ENCODE measurements around the gene NCK2.
A peak's percentile ranks its signal among the peaks of the same experiment; 100 is the strongest.

Gene NCK2

GRCh38 chr2:105866216-105867185, 121.8 kb downstream of the NCK2 start:
- no peak for DNase-seq (ENCODE audit: insufficient read length, low spot score)
- TF ChIP-seq POLR2A (IDR thresholded peaks at IDR 0.05; ENCODE audit: low read depth, low read length): no peak
- FAIRE-seq: no peak

- TF ChIP-seq POLR2A (IDR thresholded peaks at IDR 0.05; ENCODE audit: low read depth, low read length): no peak
- DNase-seq (ENCODE audit: insufficient read length, low spot score) (no peak), FAIRE-seq (no peak)
Measured at GRCh38 chr2:105867587-105867986, 122.9 kb downstream of the NCK2 start.

- no peak for FAIRE-seq
- no peak for TF ChIP-seq POLR2A (IDR thresholded peaks at IDR 0.05; ENCODE audit: low read depth, low read length)
- DNase-seq (ENCODE audit: insufficient read length, low spot score): no peak
Measured at GRCh38 chr2:105868060-105868459, 123.3 kb downstream of the NCK2 start.

GRCh38 chr2:105869341-105869740, 124.6 kb downstream of the NCK2 start:
- FAIRE-seq (no peak), DNase-seq (ENCODE audit: insufficient read length, low spot score) (no peak)
- no peak for TF ChIP-seq POLR2A (IDR thresholded peaks at IDR 0.05; ENCODE audit: low read depth, low read length)

- FAIRE-seq: no peak
- no peak for DNase-seq (ENCODE audit: insufficient read length, low spot score)
- TF ChIP-seq POLR2A (IDR thresholded peaks at IDR 0.05; ENCODE audit: low read depth, low read length): no peak
Measured at GRCh38 chr2:105870062-105870461, 125.3 kb downstream of the NCK2 start.

- DNase-seq (ENCODE audit: insufficient read length, low spot score) (no peak), FAIRE-seq (no peak)
- TF ChIP-seq POLR2A (IDR thresholded peaks at IDR 0.05; ENCODE audit: low read depth, low read length): no peak
Measured at GRCh38 chr2:105870858-105871257, 126.1 kb downstream of the NCK2 start.

GRCh38 chr2:105872142-105872728, 127.5 kb downstream of the NCK2 start:
- FAIRE-seq: no peak
- no peak for DNase-seq (ENCODE audit: insufficient read length, low spot score)
- no peak for TF ChIP-seq POLR2A (IDR thresholded peaks at IDR 0.05; ENCODE audit: low read depth, low read length)

- no peak for TF ChIP-seq POLR2A (IDR thresholded peaks at IDR 0.05; ENCODE audit: low read depth, low read length)
- FAIRE-seq (no peak), DNase-seq (ENCODE audit: insufficient read length, low spot score) (no peak)
Measured at GRCh38 chr2:105872830-105873229, 128.1 kb downstream of the NCK2 start.

- TF ChIP-seq POLR2A (IDR thresholded peaks at IDR 0.05; ENCODE audit: low read depth, low read length): no peak
- DNase-seq (ENCODE audit: insufficient read length, low spot score): peak; percentile 20
- no peak for FAIRE-seq
Measured at GRCh38 chr2:105873281-105873680, 128.6 kb downstream of the NCK2 start.

GRCh38 chr2:105873721-105874120, 129.0 kb downstream of the NCK2 start:
- DNase-seq (ENCODE audit: insufficient read length, low spot score) (peak; percentile 90), FAIRE-seq (peak; percentile 81)
- no peak for TF ChIP-seq POLR2A (IDR thresholded peaks at IDR 0.05; ENCODE audit: low read depth, low read length)

- no peak for TF ChIP-seq POLR2A (IDR thresholded peaks at IDR 0.05; ENCODE audit: low read depth, low read length)
- no peak for DNase-seq (ENCODE audit: insufficient read length, low spot score)
- FAIRE-seq: no peak
Measured at GRCh38 chr2:105874466-105874865, 129.8 kb downstream of the NCK2 start.

- FAIRE-seq (no peak), DNase-seq (ENCODE audit: insufficient read length, low spot score) (no peak)
- TF ChIP-seq POLR2A (IDR thresholded peaks at IDR 0.05; ENCODE audit: low read depth, low read length): no peak
Measured at GRCh38 chr2:105875241-105875640, 130.5 kb downstream of the NCK2 start.

- no peak for TF ChIP-seq POLR2A (IDR thresholded peaks at IDR 0.05; ENCODE audit: low read depth, low read length)
- no peak for FAIRE-seq
- DNase-seq (ENCODE audit: insufficient read length, low spot score): no peak
Measured at GRCh38 chr2:105876191-105876590, 131.5 kb downstream of the NCK2 start.

GRCh38 chr2:105877945-105878344, 133.2 kb downstream of the NCK2 start:
- FAIRE-seq: no peak
- no peak for DNase-seq (ENCODE audit: insufficient read length, low spot score)
- no peak for TF ChIP-seq POLR2A (IDR thresholded peaks at IDR 0.05; ENCODE audit: low read depth, low read length)

All from H54 (cell line).